Choroid plexus epithelial cell (primary cell): Measurements from ENCODE around the gene PI4KB.

Experiments used
- DNase-seq: peaks from one replicate; pipeline ENCODE4 v3.0.0-alpha.2; 2010; ENCODE audit warnings: low read depth
- H3K4me3 ChIP-seq: 2 replicates; pipeline ENCODE4 v1.5.1; 2011; ENCODE audit warnings: low read depth, mild to moderate bottlenecking, control low read depth, low read length, moderate library complexity
- CTCF ChIP-seq: conservative IDR thresholded peaks from 2 replicates; pipeline ENCODE4 v1.5.1; 2011; ENCODE audit warnings: low read depth, mild to moderate bottlenecking, control low read depth, inconsistent platforms, low read length, moderate library complexity

The PI4KB gene

DNA sequence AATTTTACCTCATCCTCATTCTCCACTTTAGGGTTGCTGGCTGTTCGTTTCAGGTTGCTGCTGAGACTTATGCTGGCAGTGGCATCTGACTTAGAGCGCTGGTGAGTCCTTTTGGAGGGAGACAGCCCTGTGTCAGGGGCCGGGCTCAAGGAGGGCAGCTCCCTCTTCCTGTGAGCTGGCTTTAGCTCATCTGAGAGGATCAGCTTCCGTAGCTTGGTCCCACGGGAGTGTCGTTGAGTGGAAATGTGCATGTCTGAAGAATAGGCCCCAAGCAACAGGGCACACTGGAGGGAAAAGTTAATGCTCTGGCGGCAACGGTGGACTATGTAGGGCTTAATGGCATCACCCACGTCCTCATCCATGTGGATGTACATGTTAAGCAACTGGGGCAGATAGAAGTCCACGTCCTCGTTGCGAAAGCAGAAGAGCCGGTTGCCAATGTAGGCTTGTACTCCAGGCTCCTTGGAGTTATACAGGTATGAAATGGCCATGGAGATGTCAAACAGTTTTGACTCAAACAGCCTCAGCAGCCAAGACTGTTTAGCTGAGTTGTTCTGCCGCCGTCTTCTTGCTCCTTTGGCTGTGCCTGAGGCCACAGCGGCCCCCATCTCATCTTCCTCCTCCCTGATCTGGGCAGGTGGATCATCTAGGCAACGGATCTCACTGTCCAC lies 11.5 kb downstream of the PI4KB start:
- TF ChIP-seq CTCF = no peak
- H3K4me3 ChIP-seq = no peak overlapping the region
- no peak for DNase-seq

DNA sequence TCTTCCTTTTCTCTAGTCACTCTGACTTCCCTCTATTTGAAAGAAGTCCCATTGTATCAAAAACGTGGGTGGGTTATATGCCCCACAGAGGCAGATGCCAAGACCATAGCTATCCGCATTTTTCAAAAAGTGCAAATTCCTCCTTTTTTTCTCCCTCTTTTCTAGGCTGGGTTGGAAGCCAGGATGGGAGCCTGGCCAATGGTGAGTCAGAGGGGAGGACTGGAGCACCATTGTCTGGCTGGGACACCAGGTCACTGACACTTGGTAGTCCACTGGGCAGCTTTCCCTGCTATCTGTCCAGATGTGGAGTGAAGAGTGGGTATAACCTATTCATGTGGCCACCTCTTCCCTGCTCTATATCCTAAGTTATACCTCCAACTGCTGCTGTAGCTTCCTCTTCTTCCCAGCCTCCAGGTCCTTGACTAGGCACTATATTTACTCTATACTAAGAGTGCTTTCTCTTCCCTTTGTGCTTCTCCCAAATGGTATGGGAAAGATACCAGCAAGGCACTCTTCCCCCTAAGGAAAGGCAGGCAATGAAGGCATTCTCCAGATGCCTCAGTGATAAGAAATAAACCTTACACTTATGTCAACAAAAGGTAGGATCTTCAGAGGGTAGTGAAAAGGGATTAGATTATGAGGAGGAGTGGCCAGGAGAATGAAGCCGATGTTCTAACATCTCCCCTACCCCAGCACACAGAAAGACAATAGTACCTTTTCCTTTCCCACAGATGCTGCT lies 12.9 kb downstream of the PI4KB start:
- no peak for TF ChIP-seq CTCF
- H3K4me3 ChIP-seq = no peak overlapping the region
- DNase-seq = peak; percentile 77

- no peak for TF ChIP-seq CTCF
- no peak overlapping the region for H3K4me3 ChIP-seq
- no peak for DNase-seq
Observed at GRCh38 chr1:151313501-151313900, 13.7 kb downstream of the PI4KB start.

DNA sequence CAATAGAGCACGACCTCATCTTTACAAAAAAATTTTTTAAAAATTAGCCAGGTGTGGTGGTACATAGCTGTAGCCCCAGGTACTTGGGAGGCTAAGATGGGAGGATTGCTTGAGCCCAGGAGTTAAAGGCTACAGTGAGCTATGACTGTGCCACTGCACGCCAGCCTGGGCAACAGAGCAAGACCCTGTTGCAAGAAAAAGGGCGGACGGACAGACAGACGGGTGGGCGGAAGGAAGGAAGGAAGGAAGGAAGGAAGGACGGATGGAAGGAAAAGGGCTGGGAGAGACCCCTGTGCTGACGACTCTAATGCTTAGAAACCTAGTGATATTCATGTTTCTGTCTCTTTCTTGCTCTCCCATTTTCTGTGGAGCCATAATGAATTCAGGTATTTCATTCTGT lies 14.4 kb downstream of the PI4KB start:
- TF ChIP-seq CTCF = no peak
- no peak for DNase-seq
- H3K4me3 ChIP-seq = no peak overlapping the region

GRCh38 chr1:151312411-151312810 lies 14.8 kb downstream of the PI4KB start:
- no peak overlapping the region for H3K4me3 ChIP-seq
- TF ChIP-seq CTCF = no peak
- peak; percentile 41 for DNase-seq

GRCh38 chr1:151311589-151312331 lies 15.5 kb downstream of the PI4KB start:
- H3K4me3 ChIP-seq = no peak overlapping the region
- no peak for TF ChIP-seq CTCF
- peak; percentile 100 for DNase-seq
